NOMO-1 treated with dmso at 0.1 percent for 144 hours (cell line): ENCODE measurements around the gene SFTPA1.
"Not testable (repeated sequence)": the region's sequence is repeated elsewhere in the genome, so short reads cannot be mapped to it uniquely, and the experiment has no call there.

ENCODE experiments used
- DNase-seq: peaks from one replicate; lab custom pipeline; 2025; ENCODE audit not compliant: unreplicated experiment; lab: John Stamatoyannopoulos, UW

SFTPA1 gene

GRCh38 chr10:79610601-79611191, at the start of gene SFTPA1:
TSS of gene SFTPA1 (plus strand) at chr10:79610939. CDS start at chr10:79611826, 887 bp downstream.
- DNase-seq = no peak

- no peak for DNase-seq
Observed at GRCh38 chr10:79561257-79561656, 49.5 kb upstream of the SFTPA1 start.

GRCh38 chr10:79562135-79562756, 48.5 kb upstream of the SFTPA1 start:
- DNase-seq = peak; percentile 8

- no peak for DNase-seq
Observed at GRCh38 chr10:79563426-79563825, 47.3 kb upstream of the SFTPA1 start.

- not testable (repeated sequence) for DNase-seq
Observed at GRCh38 chr10:79570624-79571023, 40.1 kb upstream of the SFTPA1 start.

GRCh38 chr10:79579361-79579760, 31.4 kb upstream of the SFTPA1 start:
- DNase-seq = no peak

- no peak for DNase-seq
Observed at GRCh38 chr10:79581044-79581443, 29.7 kb upstream of the SFTPA1 start.

- no peak for DNase-seq
Observed at GRCh38 chr10:79582096-79582495, 28.6 kb upstream of the SFTPA1 start.

GRCh38 chr10:79582954-79583353, 27.8 kb upstream of the SFTPA1 start:
- not testable (repeated sequence) for DNase-seq

- no peak for DNase-seq
Observed at GRCh38 chr10:79583488-79584024, 27.2 kb upstream of the SFTPA1 start.

GRCh38 chr10:79585870-79586527, 24.7 kb upstream of the SFTPA1 start:
- DNase-seq = no peak

- DNase-seq = no peak
Observed at GRCh38 chr10:79586933-79587332, 23.8 kb upstream of the SFTPA1 start.

- no peak for DNase-seq
Observed at GRCh38 chr10:79588800-79589199, 21.9 kb upstream of the SFTPA1 start.

- no peak for DNase-seq
Observed at GRCh38 chr10:79593377-79593776, 17.4 kb upstream of the SFTPA1 start.

GRCh38 chr10:79594565-79594964, 16.2 kb upstream of the SFTPA1 start:
- DNase-seq = not testable (repeated sequence)

GRCh38 chr10:79595510-79595909, 15.2 kb upstream of the SFTPA1 start:
- no peak for DNase-seq

- DNase-seq = not testable (repeated sequence)
Observed at GRCh38 chr10:79599644-79600043, 11.1 kb upstream of the SFTPA1 start.

GRCh38 chr10:79601939-79602338, 8.8 kb upstream of the SFTPA1 start:
- no peak for DNase-seq

- DNase-seq = no peak
Observed at GRCh38 chr10:79602953-79603352, 7.8 kb upstream of the SFTPA1 start.

- no peak for DNase-seq
Observed at GRCh38 chr10:79604294-79604693, 6.4 kb upstream of the SFTPA1 start.

- DNase-seq = no peak
Observed at GRCh38 chr10:79605308-79605707, 5.4 kb upstream of the SFTPA1 start.
